Measurements from ENCODE around the gene ANKZF1. TPM values are rescaled to one million over a fixed set of nuclear protein-coding genes. Genes with fewer than 3 reads are reported as not detected.

The ANKZF1 gene
- polyA plus RNA-seq, 3 donors: 7.6 to 79.3 (median 10.4) TPM

DNA sequence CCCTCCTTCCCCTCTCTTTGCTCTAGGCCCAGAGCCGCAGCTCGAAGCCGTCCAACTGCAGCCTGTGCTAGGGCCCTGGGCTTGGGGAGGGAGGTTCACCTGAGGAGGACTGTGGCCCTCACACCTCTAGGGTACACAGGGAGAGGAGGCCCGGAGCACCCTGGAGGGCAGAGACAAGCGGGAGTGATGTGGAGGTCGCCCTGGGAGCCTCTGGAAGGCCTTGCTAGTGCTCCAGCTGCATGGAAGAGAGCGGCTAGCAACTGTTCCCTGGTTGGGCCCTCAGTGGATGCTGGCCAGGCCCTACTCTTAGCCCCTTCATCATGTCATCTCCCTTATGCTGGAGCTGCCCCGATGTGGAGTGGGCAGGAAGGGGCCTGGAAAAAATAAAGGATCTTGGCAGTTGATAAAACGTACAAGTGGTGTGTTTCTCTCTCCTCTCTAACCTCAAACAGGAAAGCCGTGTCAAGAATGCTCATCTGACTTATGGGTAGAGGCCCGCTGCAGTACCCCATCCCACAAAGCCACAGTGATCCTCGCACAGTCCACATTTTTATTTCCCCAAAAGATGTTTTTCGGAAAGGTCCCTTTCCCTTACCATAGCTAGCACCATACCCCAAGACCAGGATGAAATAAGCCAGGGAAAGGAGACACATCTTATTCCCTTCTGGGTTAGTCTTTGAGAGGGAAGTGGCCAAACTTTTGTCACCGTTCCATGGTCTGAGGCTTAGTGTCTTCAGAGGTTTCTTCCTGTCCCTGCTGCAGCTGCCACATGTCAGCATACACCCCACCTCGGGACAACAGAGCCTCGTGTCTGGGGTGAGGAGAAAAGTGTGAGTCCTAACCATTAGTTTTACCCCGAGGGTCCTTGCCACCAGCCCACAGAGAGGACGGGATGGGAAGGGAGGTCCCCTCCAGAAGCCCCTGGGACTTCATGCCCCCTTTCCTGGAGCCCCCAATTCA is 20.1 kb upstream of the ANKZF1 start:
- Mint-ChIP-seq H3K27ac (peak overlapping the region in 1 of 7 donors; percentile 2), H3K4me1 (peaks cover 39% of the 10 kb centered on the region), H3K27me3 (ENCODE audit: low read depth in 3 of 3) (peaks cover 0 to 5% (median 4%) of the 10 kb centered on the region in 3 donors), H3K4me3 (no peak overlapping the region), H3K36me3 (peaks cover 39 to 48% of the 10 kb centered on the region in 2 donors), H3K9me3 (peaks cover under 1 to 4% (median 2%) of the 10 kb centered on the region in 7 donors)
- DNase-seq: no peak
- intact Hi-C loops (cut with micrococcal nuclease): loop anchor here (2.0 to 5.0 kb wide), 3 partner anchors 39 to 49 kb away; partner anchors contain the start of genes NHEJ1 (in 2 of the 2) and SLC23A3 (in 1 of the 2)
- H3K79me2 ChIP-seq (ENCODE audit: insufficient read depth, low read length): no peaks in the 10 kb centered on the region
- no peak overlapping the region for H3K27ac ChIP-seq (ENCODE audit: low read depth in 1 of 2, low read length in 2 of 2)
- peaks cover 16 to 31% of the 10 kb centered on the region in 2 donors for H3K36me3 ChIP-seq (replicated peaks in 1 of 2; ENCODE audit: control insufficient read depth in 1 of 2, insufficient read depth in 2 of 2, low read length in 2 of 2)
- no peak overlapping the region for H3K4me3 ChIP-seq (replicated peaks in 1 of 3; ENCODE audit: low read depth in 2 of 3, low read length in 3 of 3)
- no peak overlapping the region for H3K4me2 ChIP-seq (replicated peaks; ENCODE audit: extremely low read depth, low read length, poor library complexity, severe bottlenecking)
- H4K20me1 ChIP-seq (ENCODE audit: insufficient read depth, low read length): peaks cover 10% of the 10 kb centered on the region
- H3K4me1 ChIP-seq (ENCODE audit: control insufficient read depth in 1 of 2, insufficient read depth in 2 of 2, low read length in 2 of 2): peaks cover 19 to 21% of the 10 kb centered on the region in 2 donors
- WGBS (ENCODE audit: insufficient coverage): 25% methylated on average over 9 of the region's 18 CpGs
- peaks cover 0 to under 1% of the 10 kb centered on the region in 2 donors for H3K9me3 ChIP-seq (replicated peaks in 1 of 2; ENCODE audit: control insufficient read depth in 1 of 2, insufficient read depth in 1 of 2, low read length in 2 of 2)
- no peaks in the 10 kb centered on the region for H3K27me3 ChIP-seq (ENCODE audit: control insufficient read depth in 2 of 2, insufficient read depth in 2 of 2, low read length in 2 of 2)
- no peak overlapping the region for H3K9ac ChIP-seq (ENCODE audit: insufficient read depth, low read length, poor library complexity, severe bottlenecking)
- no peak overlapping the region for H2AFZ ChIP-seq (ENCODE audit: insufficient read depth, low read depth, low read length, poor library complexity, severe bottlenecking)
- TF ChIP-seq, protein P1, sequence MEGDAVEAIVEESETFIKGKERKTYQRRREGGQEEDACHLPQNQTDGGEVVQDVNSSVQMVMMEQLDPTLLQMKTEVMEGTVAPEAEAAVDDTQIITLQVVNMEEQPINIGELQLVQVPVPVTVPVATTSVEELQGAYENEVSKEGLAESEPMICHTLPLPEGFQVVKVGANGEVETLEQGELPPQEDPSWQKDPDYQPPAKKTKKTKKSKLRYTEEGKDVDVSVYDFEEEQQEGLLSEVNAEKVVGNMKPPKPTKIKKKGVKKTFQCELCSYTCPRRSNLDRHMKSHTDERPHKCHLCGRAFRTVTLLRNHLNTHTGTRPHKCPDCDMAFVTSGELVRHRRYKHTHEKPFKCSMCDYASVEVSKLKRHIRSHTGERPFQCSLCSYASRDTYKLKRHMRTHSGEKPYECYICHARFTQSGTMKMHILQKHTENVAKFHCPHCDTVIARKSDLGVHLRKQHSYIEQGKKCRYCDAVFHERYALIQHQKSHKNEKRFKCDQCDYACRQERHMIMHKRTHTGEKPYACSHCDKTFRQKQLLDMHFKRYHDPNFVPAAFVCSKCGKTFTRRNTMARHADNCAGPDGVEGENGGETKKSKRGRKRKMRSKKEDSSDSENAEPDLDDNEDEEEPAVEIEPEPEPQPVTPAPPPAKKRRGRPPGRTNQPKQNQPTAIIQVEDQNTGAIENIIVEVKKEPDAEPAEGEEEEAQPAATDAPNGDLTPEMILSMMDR (IDR thresholded peaks at IDR 0.05): no peak

DNA sequence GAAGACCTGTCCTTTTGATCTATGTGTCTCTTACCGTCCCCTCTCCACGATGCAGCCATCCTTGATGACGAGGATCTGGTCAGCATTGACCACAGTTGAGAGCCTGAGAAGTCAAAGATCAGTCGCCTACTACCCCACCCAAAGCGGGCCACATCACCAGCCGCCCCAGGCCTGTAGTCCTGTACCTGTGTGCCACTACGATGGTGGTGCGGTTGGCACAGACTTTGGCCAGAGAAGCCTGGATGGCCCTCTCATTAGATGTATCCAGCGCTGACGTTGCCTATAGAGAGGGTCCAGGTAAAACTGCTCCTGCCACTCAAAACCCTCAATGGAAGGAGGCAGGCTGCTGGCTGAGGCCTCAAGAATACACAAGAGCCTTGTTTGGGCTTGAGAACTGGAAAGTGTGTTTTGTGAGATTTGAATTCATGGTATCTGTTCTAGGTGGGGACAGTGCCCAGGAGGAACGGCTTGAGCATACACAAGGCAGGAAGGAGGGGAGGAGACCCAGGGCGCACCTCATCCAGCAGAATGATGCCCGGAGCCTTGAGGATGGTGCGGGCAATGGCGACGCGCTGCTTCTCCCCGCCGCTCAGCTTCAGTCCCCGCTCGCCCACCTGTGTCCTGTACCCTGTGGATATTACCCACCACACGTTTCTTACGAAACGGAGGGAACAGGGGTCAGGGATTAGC is 19.3 kb upstream of the ANKZF1 start:
- DNase-seq: no peak
- peaks cover 16 to 31% of the 10 kb centered on the region in 2 donors for H3K36me3 ChIP-seq (replicated peaks in 1 of 2; ENCODE audit: control insufficient read depth in 1 of 2, insufficient read depth in 2 of 2, low read length in 2 of 2)
- no peaks in the 10 kb centered on the region for H3K27me3 ChIP-seq (ENCODE audit: control insufficient read depth in 2 of 2, insufficient read depth in 2 of 2, low read length in 2 of 2)
- Mint-ChIP-seq H3K27me3 (ENCODE audit: low read depth in 3 of 3) (peaks cover 0 to 14% (median 8%) of the 10 kb centered on the region in 3 donors), H3K36me3 (peaks cover 43 to 48% of the 10 kb centered on the region in 2 donors), H3K27ac (no peak overlapping the region), H3K4me1 (peaks cover 39% of the 10 kb centered on the region), H3K9me3 (no peaks in the 10 kb centered on the region), H3K4me3 (no peak overlapping the region)
- H3K27ac ChIP-seq (ENCODE audit: low read depth in 1 of 2, low read length in 2 of 2): no peak overlapping the region
- H2AFZ ChIP-seq (ENCODE audit: insufficient read depth, low read depth, low read length, poor library complexity, severe bottlenecking): no peak overlapping the region
- intact Hi-C loops (cut with micrococcal nuclease): loop anchor here (2.0 to 5.0 kb wide), 3 partner anchors 40 to 50 kb away; partner anchors contain the start of genes NHEJ1 (in 2 of the 2) and SLC23A3 (in 1 of the 2)
- TF ChIP-seq, protein P1 (IDR thresholded peaks at IDR 0.05): no peak
- no peak overlapping the region for H3K9ac ChIP-seq (ENCODE audit: insufficient read depth, low read length, poor library complexity, severe bottlenecking)
- no peak overlapping the region for H3K4me2 ChIP-seq (replicated peaks; ENCODE audit: extremely low read depth, low read length, poor library complexity, severe bottlenecking)
- H3K9me3 ChIP-seq (replicated peaks in 1 of 2; ENCODE audit: control insufficient read depth in 1 of 2, insufficient read depth in 1 of 2, low read length in 2 of 2): no peaks in the 10 kb centered on the region
- peaks cover 19 to 21% of the 10 kb centered on the region in 2 donors for H3K4me1 ChIP-seq (ENCODE audit: control insufficient read depth in 1 of 2, insufficient read depth in 2 of 2, low read length in 2 of 2)
- H4K20me1 ChIP-seq (ENCODE audit: insufficient read depth, low read length): peaks cover 10% of the 10 kb centered on the region
- no peak overlapping the region for H3K4me3 ChIP-seq (replicated peaks in 1 of 3; ENCODE audit: low read depth in 2 of 3, low read length in 3 of 3)
- 89% methylated on average over 20 of the region's 24 CpGs for WGBS (ENCODE audit: insufficient coverage)
- no peaks in the 10 kb centered on the region for H3K79me2 ChIP-seq (ENCODE audit: insufficient read depth, low read length)

Measured in CD14-positive monocyte (primary cell).